ENCODE measurements around the gene DNAJB11.

DNAJB11 gene

DNA sequence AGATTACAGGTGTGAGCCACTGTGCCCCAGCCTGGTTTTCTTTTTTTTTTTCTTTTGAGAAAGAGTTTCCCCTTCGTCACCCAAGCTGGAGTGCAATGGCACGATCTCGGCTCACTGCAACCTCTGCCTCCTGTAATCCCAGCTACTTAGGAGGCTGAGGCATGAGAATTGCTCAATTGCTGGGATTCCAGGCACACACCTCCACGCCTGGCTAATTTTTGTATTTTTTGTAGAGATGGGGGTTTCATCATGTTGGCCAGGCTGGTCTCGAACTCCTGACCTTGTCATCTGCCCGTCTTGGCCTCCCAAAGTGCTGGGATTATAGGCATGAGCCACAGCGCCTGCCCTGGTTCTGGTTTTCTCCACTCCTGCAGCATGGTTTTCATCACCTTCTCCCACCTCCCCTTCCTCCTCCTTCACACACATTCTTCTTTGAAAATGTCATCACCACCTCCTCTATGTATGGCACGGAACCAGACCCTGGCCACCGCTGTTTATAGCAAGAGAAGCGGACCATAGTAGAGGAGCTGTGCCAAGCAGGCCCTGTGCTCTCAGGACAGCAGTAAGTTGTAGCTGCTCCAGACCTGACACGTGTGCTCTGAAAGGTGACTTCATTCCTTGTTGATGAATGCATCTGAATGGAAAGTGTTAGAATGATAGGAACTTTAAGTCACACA is 27.7 kb downstream of the DNAJB11 start:
- Histone ChIP-seq H3F3A (ENCODE audit: low read depth) (no peaks in the 10 kb centered on the region), H2AFZ (ENCODE audit: low read length) (no peak overlapping the region), H3K4me2 (ENCODE audit: low read depth, low read length, poor library complexity, severe bottlenecking) (no peak overlapping the region), H3K9me3 (ENCODE audit: insufficient read depth, low read depth, low read length) (no peaks in the 10 kb centered on the region), H3K4me3 (ENCODE audit: low read length, poor library complexity, severe bottlenecking) (no peak overlapping the region), H3K79me2 (ENCODE audit: insufficient read depth, low read length) (no peaks in the 10 kb centered on the region), H3K36me3 (ENCODE audit: insufficient read depth, low read length) (no peaks in the 10 kb centered on the region), H3K4me1 (ENCODE audit: insufficient read depth, low read length, poor library complexity, severe bottlenecking) (no peaks in the 10 kb centered on the region), H3K27me3 (ENCODE audit: insufficient read depth, low read length, poor library complexity, severe bottlenecking) (no peaks in the 10 kb centered on the region), H4K20me1 (ENCODE audit: insufficient read depth, low read length, poor library complexity, severe bottlenecking) (no peaks in the 10 kb centered on the region), H3K9me2 (replicated peaks; ENCODE audit: low read depth, low read length) (no peaks in the 10 kb centered on the region), H3K9ac (ENCODE audit: low read depth, low read length, poor library complexity, severe bottlenecking) (no peak overlapping the region)
- TF ChIP-seq, protein P1, sequence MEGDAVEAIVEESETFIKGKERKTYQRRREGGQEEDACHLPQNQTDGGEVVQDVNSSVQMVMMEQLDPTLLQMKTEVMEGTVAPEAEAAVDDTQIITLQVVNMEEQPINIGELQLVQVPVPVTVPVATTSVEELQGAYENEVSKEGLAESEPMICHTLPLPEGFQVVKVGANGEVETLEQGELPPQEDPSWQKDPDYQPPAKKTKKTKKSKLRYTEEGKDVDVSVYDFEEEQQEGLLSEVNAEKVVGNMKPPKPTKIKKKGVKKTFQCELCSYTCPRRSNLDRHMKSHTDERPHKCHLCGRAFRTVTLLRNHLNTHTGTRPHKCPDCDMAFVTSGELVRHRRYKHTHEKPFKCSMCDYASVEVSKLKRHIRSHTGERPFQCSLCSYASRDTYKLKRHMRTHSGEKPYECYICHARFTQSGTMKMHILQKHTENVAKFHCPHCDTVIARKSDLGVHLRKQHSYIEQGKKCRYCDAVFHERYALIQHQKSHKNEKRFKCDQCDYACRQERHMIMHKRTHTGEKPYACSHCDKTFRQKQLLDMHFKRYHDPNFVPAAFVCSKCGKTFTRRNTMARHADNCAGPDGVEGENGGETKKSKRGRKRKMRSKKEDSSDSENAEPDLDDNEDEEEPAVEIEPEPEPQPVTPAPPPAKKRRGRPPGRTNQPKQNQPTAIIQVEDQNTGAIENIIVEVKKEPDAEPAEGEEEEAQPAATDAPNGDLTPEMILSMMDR (conservative IDR thresholded peaks at IDR 0.05; ENCODE audit: low read length) = no peak
- no peak for TF ChIP-seq EZH2phosphoT487 (IDR thresholded peaks at IDR 0.05; ENCODE audit: borderline replicate concordance)

DNA sequence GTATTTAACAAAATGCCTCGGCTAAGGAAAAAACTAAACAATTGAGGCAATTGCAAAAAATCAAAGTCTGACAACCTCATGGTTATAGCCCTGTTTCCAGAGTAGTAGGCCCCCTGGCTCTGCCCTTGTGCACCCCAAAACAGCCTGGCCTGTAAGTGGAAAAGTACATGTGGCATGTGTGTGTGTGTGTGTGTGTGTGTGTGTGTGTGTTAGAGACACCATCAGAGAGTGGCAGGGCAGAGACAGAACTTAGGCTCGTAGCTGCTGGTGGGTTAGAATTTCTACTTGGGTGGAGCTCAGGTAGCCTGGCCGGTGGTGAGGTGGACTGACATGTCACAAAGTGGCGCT is 28.2 kb downstream of the DNAJB11 start:
- H3K4me2 ChIP-seq (ENCODE audit: low read depth, low read length, poor library complexity, severe bottlenecking) = no peak overlapping the region

DNA sequence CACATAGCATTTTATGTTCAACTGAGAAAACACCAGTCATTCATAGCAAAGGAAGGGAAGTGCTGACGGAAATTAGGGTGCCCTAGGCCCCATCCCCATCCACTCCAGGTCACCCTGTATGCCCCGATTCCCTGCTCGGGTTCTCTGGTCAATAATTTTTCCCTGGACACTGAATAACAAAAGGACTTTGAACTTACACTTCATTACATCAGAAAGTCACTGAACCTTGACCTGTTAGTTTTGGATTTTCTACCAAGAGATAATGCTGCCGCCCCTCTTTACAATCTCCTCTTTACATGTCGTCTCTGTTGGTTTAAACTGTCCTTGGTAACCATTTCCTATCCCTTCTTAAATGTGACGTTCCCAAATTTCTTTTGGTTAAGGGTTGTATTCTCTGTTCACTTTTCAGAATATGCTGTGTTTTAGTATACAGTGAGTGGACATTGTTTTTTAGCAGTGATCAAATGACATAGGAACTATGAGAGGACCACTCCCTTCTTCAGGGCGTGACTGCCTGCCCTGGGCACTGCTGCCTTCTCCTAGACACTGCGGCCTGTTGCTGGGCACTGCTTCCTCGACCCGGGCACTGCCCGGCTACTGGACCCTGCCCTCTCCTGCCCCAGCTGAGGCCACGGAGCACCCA is 28.7 kb downstream of the DNAJB11 start:
- Histone ChIP-seq H3K27me3 (ENCODE audit: insufficient read depth, low read length, poor library complexity, severe bottlenecking) (no peaks in the 10 kb centered on the region), H2AFZ (ENCODE audit: low read length) (no peak overlapping the region), H4K20me1 (ENCODE audit: insufficient read depth, low read length, poor library complexity, severe bottlenecking) (no peaks in the 10 kb centered on the region), H3F3A (ENCODE audit: low read depth) (no peaks in the 10 kb centered on the region), H3K4me1 (ENCODE audit: insufficient read depth, low read length, poor library complexity, severe bottlenecking) (no peaks in the 10 kb centered on the region), H3K4me3 (ENCODE audit: low read length, poor library complexity, severe bottlenecking) (no peak overlapping the region), H3K79me2 (ENCODE audit: insufficient read depth, low read length) (no peaks in the 10 kb centered on the region), H3K9ac (ENCODE audit: low read depth, low read length, poor library complexity, severe bottlenecking) (no peak overlapping the region), H3K4me2 (ENCODE audit: low read depth, low read length, poor library complexity, severe bottlenecking) (no peak overlapping the region), H3K36me3 (ENCODE audit: insufficient read depth, low read length) (no peaks in the 10 kb centered on the region), H3K9me2 (replicated peaks; ENCODE audit: low read depth, low read length) (no peaks in the 10 kb centered on the region), H3K9me3 (ENCODE audit: insufficient read depth, low read depth, low read length) (no peaks in the 10 kb centered on the region)
- TF ChIP-seq EZH2phosphoT487 (IDR thresholded peaks at IDR 0.05; ENCODE audit: borderline replicate concordance) = no peak
- TF ChIP-seq, protein P1 (conservative IDR thresholded peaks at IDR 0.05; ENCODE audit: low read length) = no peak

More for the DNA sequence above, 28.2 kb downstream of the DNAJB11 start:
- H3K79me2 ChIP-seq (ENCODE audit: insufficient read depth, low read length) = no peaks in the 10 kb centered on the region
- H3K36me3 ChIP-seq (ENCODE audit: insufficient read depth, low read length) = no peaks in the 10 kb centered on the region
- no peak overlapping the region for H3K9ac ChIP-seq (ENCODE audit: low read depth, low read length, poor library complexity, severe bottlenecking)
- H4K20me1 ChIP-seq (ENCODE audit: insufficient read depth, low read length, poor library complexity, severe bottlenecking) = no peaks in the 10 kb centered on the region
- H3K9me3 ChIP-seq (ENCODE audit: insufficient read depth, low read depth, low read length) = no peaks in the 10 kb centered on the region
- H3F3A ChIP-seq (ENCODE audit: low read depth) = no peaks in the 10 kb centered on the region
- no peak overlapping the region for H3K4me3 ChIP-seq (ENCODE audit: low read length, poor library complexity, severe bottlenecking)
- TF ChIP-seq, protein P1 (conservative IDR thresholded peaks at IDR 0.05; ENCODE audit: low read length) = no peak
- no peak for TF ChIP-seq EZH2phosphoT487 (IDR thresholded peaks at IDR 0.05; ENCODE audit: borderline replicate concordance)
- H3K27me3 ChIP-seq (ENCODE audit: insufficient read depth, low read length, poor library complexity, severe bottlenecking) = no peaks in the 10 kb centered on the region
- no peaks in the 10 kb centered on the region for H3K9me2 ChIP-seq (replicated peaks; ENCODE audit: low read depth, low read length)
- H2AFZ ChIP-seq (ENCODE audit: low read length) = no peak overlapping the region
- H3K4me1 ChIP-seq (ENCODE audit: insufficient read depth, low read length, poor library complexity, severe bottlenecking) = no peaks in the 10 kb centered on the region

Measured in Loucy (cell line).